Skeletal muscle cell (primary cell): ENCODE measurements around the gene AEN.

ENCODE experiments used
- DNase-seq: peaks from one replicate; pipeline ENCODE4 v3.0.0-alpha.2; 2010; ENCODE audit warnings: low read depth
- H3K4me3 ChIP-seq: 2 replicates; pipeline ENCODE4 v1.5.1; 2011; ENCODE audit warnings: low read depth, mild to moderate bottlenecking, control low read depth, low read length, moderate library complexity

AEN gene

DNA sequence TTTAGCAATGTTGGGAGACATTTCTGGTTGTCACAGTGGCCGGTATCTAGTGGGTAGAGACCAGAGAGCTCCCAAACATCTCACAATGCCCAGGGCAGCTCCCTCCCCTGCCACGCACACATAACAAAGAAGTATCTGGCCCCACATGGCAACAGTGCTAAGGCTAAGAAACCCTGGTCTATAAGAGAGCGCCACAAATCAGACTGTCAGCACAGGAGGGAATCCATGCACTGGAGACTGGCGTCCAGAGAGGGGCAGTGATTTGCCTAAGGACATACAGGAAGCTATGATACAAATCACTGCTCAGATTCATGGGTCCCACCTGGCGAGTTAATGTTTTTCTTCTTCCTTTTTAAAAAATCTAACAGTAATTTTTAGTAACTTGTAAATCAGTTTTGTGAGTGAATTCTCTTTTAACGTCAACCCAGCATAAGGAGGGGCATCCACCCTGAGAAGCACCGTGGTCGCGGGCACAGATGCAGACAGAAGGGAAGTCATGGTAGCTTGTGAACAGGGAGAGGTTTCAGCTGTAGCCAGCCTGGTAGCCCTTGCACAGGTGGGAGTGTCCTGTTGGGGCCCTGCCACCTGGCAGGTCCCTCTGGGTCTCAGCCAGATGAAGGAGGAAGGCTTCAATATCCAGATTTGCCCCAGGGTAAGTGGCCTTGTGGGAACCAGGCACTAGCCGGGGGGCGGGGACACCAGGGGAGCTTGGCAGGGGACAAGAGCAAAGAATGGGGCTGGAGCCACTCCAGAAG lies 26.4 kb downstream of the AEN start:
- H3K4me3 ChIP-seq = no peak overlapping the region
- DNase-seq = no peak

DNA sequence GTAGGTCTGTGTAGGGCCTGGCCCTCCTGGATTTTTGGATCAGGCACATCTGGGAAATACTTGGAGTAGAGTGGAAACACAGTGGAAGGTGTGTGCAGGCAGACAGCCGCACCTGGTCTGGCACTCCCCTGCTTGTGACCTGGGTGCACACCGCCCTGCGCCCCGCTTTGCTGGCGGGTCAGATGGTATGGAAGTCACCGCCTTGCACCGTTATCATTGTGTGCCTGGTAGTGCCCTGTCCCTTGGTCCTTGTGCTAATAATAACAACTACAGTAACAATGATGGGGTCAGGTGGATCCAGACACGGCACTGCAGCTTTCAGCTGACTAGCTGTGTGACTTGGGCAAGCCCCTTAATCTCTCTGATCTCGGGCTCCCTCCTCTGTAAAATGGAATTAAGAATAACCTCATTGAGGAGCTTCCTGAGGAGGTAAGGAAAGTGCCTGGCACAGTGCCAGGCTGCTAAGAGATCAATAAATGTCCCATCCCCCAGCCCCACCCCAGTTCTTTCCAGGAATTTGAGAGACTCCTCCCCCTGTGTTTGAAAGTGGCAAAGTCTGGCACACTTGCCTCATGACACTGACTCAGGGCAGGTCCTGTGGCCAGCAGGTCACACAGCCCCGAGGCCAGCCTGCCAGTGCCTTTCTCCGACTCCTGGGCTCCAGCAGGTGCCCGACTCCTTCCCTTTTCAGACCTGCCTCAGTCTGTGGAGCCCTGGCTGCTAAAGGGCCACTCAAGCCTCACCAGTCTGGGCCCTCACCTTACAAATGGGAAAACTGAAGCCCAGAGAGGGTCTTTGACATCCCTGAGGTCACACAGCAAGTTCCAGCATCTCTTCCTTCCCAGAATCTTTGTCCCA lies 27.4 kb downstream of the AEN start:
- DNase-seq = no peak
- no peak overlapping the region for H3K4me3 ChIP-seq

DNA sequence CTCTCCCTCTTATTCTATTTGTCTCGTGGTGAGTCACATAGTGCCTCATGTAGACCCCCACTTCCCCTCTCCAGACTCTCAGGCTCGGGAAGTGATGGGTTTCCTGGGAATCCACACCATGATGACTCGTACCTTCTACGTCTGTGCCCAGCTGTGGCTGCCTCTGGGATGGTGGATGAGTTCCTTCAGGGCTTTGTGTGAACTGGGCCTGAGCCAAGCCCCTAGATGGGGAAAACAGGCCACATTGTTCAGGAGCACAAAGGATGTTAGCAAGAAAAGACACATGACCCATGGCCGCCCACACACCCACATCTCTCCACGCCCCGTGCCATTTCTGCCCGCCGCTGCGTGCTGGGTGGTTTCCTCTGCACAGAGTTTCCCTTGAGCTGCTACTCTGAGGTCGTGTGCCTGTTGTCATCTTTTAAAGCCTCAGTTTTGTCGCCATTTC lies 28.2 kb downstream of the AEN start:
- no peak overlapping the region for H3K4me3 ChIP-seq
- DNase-seq = peak; percentile 93

DNA sequence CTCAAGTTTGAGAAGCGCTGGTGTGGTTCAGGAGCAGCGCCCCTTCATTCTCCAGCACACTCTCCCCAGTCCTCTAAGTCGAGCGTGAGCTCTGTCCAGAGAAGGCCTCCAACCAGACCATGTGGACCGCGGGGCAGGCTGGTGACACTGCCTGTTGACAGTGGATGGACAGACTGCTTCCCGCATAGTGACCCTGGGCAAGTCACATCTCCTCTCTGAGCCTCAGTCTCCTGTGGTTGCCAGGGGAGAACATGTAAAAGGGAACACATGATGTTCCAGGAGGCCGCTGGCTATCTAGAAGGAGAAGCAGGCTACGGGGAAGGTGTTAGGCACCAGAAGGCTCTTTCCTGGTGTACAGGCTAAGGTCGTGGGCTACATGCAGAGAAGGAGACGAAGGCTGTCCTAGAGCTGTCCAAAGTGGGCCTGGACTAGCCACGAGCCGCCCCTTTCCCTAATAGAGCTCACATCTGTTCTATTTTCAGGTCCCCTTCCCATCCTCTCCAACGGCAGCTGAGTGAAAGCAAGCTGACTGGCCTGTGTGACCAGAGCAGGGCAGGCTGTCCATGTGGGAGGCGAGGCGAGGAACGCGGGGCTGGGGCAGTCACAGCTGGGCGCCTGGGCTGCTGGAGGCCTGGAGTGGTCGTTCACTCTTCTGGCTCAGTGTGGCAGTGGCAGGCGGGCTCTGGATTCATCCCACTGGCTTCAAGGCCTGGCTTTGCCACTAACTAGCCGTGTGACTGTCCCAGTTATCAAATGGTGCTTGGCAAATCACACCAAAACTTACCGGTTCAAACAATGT lies 28.8 kb downstream of the AEN start:
- no peak for DNase-seq
- no peak overlapping the region for H3K4me3 ChIP-seq

DNA sequence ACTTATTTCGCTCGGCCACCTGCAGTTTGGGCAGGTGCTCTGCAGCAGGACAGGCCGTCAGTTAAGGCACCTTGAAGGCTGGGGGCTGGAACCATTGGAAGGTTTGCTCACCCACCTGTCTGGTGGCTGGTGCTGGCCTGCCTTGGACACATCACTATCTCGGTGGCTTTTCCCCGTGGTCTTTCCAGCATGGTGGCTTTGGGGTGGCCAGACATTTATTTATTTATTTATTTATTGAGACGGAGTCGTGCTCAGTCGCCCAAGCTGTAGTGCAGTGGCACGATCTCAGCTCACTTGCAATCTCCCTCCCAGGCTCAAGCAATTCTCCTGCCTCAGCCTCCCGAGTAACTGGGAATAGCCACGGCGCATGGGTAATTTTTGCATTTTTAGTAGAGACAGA lies 29.4 kb downstream of the AEN start:
- no peak overlapping the region for H3K4me3 ChIP-seq
- no peak for DNase-seq

DNA sequence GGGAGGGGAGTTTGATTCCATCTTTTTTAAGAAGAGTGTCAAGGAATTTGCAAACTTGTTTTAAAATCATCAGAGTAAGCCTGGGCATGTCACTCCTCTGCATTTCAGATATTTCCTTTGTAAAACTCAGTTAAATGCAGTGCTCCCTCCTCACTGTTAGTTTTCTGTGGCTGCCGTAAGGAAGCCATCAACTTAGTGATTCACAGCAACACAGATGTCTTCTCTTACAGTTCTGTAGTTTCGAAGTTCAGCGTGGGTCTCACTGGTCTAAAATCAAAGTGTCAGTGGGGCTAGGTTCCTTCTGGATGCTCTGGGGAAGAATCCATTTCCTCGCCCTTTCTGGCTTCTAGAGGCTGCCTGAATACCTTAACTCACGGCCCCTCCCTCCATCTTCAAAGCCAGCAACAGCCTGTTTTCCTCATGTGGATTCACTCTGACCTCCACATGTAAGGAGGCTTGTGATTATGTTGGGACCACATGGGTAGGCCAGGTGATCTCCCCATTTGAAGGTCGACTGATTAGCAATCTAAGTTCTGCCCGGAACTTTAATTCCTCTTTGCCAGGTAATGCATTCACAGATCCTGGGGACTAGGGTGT lies 30.1 kb downstream of the AEN start:
- H3K4me3 ChIP-seq = no peak overlapping the region
- no peak for DNase-seq

DNA sequence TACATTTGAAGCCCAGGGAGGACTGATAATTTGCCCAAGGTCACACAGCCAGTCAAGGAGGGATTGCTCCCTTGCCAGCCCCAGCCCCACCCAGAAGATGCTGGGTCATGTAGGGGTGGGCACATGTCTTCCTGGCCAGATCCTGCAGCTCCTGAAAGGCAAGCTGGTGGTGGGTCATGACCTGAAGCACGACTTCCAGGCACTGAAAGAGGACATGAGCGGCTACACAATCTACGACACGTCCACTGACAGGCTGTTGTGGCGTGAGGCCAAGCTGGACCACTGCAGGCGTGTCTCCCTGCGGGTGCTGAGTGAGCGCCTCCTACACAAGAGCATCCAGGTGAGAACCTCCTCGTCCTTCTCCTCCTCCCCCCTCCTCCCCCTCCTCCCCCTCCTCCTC lies 30.8 kb downstream of the AEN start:
- DNase-seq = no peak
- H3K4me3 ChIP-seq = no peak overlapping the region

DNA sequence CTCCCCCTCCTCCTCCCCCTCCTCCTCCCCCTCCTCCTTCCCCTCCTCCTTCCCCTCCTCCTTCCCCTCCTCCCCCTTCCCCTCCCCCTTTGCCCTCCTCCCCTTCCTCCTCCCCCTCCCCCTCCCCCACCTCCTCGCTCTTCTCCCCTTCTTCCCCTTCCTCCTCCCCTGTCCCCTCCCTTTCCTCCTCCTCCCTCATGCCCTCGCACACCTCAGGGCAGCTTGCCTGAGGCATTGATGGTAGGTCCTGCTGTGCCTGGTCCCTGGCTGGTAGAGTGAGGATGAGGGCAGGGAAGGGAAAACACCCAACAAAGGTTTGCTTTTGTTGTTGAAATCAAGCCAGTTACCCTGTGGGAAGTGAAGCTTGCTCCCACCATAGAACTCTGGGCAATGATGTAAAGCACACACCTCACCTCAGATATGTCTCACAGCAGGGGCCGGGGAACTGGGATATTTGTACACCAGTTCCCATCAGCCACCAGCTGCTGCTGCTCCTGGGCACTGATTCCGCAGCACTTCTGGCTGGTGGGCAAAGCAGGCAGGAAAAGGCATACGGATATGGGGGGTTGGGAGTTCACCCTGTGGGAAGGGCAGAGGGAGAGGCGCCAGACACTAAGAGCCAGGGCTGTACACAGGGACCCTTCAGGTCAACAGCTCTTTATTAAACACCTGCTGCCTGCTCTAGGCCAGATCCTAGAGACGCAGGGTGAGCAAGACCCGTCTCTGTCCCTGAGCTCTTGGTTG lies 31.5 kb downstream of the AEN start:
- no peak for DNase-seq

DNA sequence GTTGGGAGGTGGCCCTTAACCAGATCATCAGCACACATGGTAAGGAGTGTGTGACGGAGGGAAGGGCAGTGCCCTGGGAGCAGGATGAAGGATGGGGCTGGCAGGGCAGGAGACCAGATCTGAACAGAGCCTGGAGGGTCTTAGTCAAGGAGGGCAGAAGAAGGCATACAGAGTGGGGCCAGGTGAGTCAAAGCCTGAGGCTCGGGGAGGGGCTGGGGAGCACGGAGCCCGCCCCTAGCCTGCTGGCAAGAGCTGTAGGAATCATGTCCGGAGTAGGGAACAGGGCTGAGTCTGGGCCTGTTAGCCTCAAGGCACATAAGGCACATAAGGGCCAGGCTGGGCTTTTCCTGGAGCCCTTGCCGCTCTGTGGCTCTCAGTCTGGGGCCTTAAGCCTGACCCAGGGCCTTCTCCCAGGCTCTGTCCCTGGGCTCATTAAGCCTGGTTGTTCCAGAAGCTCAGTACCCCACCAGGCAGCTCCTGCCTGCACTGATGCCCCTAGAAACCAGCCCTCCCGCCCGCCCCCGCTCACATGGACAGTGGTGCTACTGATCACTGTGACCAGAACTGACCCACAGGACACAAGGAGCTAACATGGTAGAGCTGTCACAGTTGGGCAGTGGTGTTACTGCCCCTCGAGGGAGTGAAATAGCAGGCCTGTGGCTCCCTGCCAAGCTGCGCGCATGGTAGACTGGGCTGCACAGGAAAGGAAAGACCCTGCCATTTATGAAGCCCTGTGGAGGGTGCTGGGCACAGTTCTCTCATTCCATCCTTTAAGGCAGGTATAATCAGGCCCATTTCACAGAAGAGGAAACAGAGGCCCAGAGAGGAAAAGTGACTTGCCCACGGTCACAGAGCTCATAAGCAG lies 32.3 kb downstream of the AEN start:
- no peak for DNase-seq
- H3K4me3 ChIP-seq = no peak overlapping the region

More for the DNA sequence above, 31.5 kb downstream of the AEN start:
- H3K4me3 ChIP-seq = no peak overlapping the region

DNA sequence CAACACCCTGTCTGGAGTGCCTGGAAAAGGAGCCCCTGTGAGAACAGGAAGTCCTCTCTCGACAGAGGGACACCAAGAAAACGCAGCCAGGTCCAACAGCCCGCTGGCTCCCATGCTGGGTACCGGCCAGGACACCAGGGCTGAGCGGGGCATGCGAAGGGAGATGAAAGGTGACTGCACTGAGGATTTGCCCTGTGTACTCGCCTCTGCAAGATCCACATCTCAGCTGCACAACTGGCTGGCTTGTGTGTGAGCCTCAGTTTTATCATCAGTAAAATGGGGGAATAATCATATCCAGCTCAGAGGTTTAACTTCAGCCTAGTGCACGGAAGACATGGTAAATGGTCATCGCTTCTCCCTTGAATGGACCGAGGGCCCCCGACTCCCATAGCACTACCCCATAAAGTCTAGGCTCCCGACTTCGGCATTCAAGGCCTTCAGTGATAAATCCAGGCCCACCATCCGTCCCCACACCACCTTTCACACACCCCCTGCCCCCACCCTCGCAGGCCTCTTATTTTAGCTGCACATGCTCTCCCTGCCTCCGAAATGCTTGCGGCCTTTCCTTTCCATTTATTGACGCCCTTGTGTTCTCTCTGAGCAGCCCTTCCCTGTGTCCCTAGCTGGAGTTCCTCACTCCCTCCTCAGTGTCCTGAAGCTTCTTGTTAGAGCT lies 33.4 kb downstream of the AEN start:
- no peak for DNase-seq
- no peak overlapping the region for H3K4me3 ChIP-seq

DNA sequence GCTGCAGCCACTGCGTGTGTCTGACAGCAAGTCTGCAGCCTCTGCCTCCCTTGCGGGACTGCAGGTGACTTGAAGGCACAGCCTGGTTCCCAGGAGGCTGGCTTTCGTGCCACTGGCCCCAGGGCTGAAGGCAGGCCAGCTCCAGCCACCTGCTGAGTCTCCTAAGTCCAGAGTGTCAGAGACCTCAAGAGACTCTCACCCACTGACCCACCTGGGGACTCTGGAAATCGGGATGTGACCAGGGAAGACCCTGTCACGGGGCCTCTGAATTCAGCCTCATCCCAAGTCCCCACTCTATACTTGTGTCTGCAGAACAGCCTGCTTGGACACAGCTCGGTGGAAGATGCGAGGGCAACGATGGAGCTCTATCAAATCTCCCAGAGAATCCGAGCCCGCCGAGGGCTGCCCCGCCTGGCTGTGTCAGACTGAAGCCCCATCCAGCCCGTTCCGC lies 34.0 kb downstream of the AEN start:
- no peak for DNase-seq
- H3K4me3 ChIP-seq = no peak overlapping the region

DNA sequence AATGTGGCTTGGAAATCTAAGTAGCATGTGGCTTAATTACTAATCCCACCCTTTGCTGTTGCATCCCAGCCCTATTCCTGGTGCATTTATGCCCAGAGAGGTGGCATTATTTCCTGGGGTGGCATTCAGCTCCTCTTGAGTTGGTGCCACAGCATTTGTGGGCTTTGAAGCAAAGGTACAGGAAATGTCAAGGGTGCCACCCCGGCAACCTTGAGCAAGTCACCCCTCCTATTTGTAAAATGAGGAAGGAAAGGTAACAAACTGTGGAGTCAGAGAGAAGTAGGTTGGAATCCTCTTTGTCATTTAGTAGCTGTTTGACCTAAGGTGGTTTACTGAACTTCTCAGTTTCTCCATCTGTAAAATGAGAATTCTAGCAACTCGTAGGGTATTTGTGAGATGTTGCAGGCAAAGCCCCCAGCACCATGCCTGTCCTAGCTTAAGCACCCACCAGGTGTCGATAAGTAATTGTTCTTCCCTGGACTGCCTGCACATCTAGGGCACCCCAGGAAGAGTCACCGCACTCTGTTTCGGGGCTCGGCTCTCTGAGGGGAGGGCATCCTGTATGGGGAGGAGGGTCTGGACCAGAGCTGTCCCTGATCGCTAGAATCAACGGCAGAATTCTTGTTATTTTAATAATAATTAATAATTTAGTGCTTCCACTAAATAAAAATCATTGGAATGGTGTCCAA lies 34.8 kb downstream of the AEN start:
- DNase-seq = no peak
- no peak overlapping the region for H3K4me3 ChIP-seq

DNA sequence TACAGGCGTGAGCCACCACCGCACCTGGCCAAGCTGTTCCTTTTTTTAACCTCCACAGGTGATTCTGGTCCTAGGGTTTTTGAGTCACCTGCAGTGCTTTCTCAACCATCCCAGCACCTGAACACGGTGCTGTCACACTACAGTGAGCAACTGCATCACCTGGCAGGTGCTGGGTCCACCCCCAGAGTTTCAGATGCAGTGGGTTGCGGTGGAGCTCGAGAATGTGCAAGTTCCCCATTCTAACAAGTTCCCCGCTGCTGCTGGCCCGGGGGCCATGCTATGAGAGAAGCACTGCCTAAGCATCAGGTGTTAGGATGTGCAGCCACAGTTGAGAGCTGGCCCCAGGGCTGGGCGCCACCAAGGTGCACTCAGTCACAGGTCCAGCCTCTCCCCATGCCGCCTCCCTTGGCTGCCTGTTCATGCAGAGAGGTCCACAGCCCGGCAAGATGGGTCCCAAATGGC lies 35.7 kb downstream of the AEN start:
- H3K4me3 ChIP-seq = no peak overlapping the region
- no peak for DNase-seq

DNA sequence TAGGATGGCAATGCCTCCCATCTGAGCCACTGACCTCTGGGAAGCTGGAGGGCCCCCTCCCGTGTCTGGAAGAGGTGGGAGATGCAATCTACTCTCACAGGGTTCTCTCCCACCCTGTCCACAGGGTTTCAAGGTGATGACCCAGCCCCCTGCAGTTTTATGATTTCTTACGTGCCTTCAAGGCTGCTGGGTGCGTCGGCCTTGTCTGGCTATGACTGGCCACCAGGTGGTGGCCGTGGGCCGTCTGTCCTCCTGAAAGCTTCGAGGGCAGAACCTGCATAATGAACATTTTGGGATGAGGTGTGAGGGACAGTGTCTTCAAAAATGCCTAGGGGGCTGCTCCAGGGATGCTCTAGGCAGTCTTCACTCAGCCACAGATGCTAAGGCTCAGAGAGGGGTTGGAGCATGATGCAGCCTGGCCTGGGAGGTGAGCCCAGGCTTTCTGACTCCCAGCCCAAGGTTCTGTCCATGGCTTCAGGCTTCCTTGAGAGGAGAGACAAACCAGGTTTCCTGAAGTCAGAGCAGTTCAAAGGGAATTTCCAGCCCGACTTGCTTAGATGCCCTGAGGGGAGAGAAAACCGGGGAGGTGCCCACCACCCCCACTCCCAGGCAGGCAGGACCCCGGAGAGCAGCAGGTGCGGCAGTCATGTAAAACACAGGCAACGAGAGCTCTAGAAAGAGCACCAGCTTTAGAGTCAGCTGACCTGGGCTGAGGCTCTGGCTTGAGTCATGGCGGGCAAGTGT lies 36.4 kb downstream of the AEN start:
- no peak for DNase-seq
- H3K4me3 ChIP-seq = no peak overlapping the region

DNA sequence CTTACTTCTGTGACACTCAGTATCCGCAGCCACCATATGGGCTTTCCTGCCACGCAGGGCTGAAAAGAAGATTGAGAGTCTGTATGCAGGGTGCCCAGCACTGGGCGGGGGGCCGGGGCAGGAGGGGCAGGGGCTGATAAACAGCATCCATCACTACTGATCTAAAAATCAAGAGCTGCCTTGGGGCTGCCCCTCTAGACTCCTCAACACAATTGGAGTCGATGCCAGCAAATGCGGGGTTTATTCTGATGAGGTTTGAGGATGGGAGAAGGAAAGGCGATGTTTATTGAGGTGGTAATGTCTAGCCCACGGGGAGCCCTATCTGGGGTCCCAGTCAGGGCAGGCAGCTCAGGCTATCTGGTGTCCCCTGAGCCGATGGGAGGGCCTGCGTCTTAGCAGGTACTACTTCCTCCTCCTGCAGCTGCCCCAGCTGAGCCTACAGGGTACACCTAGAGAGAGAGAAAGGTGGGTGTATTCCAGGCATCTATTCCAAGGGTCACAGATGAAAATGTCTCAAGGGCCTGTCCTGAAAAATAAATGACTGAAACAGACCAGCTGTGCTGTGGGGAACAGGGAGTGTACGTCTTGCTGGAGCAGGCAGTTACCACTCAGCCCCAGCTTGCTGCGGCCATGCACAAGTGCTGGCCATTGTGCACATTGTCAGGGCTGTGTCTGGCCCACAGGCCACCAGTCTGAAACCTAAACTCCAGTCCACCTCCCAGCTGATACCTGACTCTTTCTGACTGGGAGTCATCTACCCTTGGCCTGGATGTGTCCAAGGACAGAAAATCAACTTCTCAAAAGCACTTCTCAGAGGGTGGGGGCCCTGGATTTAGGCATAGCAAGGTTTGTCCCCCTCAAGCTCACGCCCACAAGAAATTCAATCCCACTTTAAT lies 37.2 kb downstream of the AEN start:
- no peak for DNase-seq
- no peak overlapping the region for H3K4me3 ChIP-seq
